Ovary (tissue), 9 donors: Measurements from ENCODE around the gene BANK1. TPM values are rescaled to one million over a fixed set of nuclear protein-coding genes. Genes with fewer than 3 reads are reported as not detected.

Experiments
- DNase-seq, 5 donors: peaks; one replicate each; pipeline ENCODE4 v3.0.0-alpha.2; 2019 to 2020
- H3K27ac ChIP-seq, 2 donors: fragments of 200-600 bp; one replicate each; pipeline versions ENCODE4 v1.5.1 to v1.8.0; 2019 to 2022
- H3K27me3 ChIP-seq: fragments of 200-600 bp; one replicate; pipeline ENCODE4 v1.8.0; 2022
- H3K36me3 ChIP-seq: fragments of 200-600 bp; sonication (generic); one replicate; pipeline ENCODE4 v1.5.1; 2019
- H3K4me1 ChIP-seq: one replicate; pipeline ENCODE4 v1.8.1; 2013; ENCODE audit warnings: mild to moderate bottlenecking, moderate library complexity; ENCODE audit not compliant: insufficient read depth
- H3K4me3 ChIP-seq: fragments of 200-600 bp; sonication (generic); one replicate; pipeline ENCODE4 v1.5.1; 2017
- H3K9me3 ChIP-seq, 2 donors: fragments of 200-600 bp in 1 of 2; sonication (generic) in 1 of 2; one replicate each; pipeline versions ENCODE4 v1.5.1 to v1.8.1; 2013 to 2019; ENCODE audit warnings: mild to moderate bottlenecking in 1 of 2, moderate library complexity in 1 of 2
- EP300 ChIP-seq: sonication (generic); formaldehyde crosslinking; IDR thresholded peaks from one replicate; pipeline ENCODE4 v1.6.1; 2017; ENCODE audit warnings: antibody characterized with exemption
- POLR2A ChIP-seq: fragments of 450-650 bp; IDR thresholded peaks from one replicate; pipeline ENCODE4 v1.6.1; 2017; ENCODE audit warnings: antibody characterized with exemption, mild to moderate bottlenecking, moderate library complexity
- WGBS, 3 donors: extraction: QIAGEN DNeasy Blood & Tissue Kit in 1 of 3; methylation state at CpG; one replicate each; pipeline versions ENCODE4 v1.1.5 to v1.1.7; 2013 to 2017; 5-methylcytosine and 5-hydroxymethylcytosine counted together
- intact Hi-C, 4 donors: fragments of 100-400 bp; cut with DNase I; formaldehyde crosslinking; loops; one replicate each; pipeline versions ENCODE4 v1.11.0 to v1.15.1; 2022 to 2023
- polyA plus RNA-seq, 2 donors: library from polyadenylated mRNA; stranded (reverse); fragments of 200-250 nt in 1 of 2; fragments of 350-450 nt in 1 of 2; fragmentation: Illumina TruSeq in 1 of 2; extraction: RNeasy Lipid Tissue Mini Kit (QIAGEN cat#74804) in 1 of 2; gene quantifications; one replicate each; pipeline ENCODE4 v1.2.3, GENCODE V29; 2013 to 2014
- total RNA-seq, 7 donors: library from RNA; depleted of rRNA in 2 of 7; stranded (reverse); fragments of >200 nt in 2 of 7; fragmentation: NEBNext Ultra II Directional in 3 of 7; extraction: Animal tissue kit (Norgen Biotek cat#: 25700) in 3 of 7; gene quantifications; one replicate each; pipeline versions ENCODE4 v1.1.0 to v1.2.4, GENCODE V29; 2016 to 2023
- TF ChIP-seq, protein P1 (sequence below), 3 donors: fragments of 450-650 bp in 2 of 3; fragments of 200-600 bp in 1 of 3; IDR thresholded peaks; one replicate each; pipeline versions ENCODE4 v1.5.1 to v1.8.0; 2016 to 2022; ENCODE audit warnings: antibody characterized with exemption in 3 of 3, mild to moderate bottlenecking in 1 of 3
- donor health status: DM: no; HTN: no; CAD: no; lungs with moderate emphysema.
- donor health status: DM: no; HTN: no; CAD: no.
- donor health status: Bipolar disorder and iron deficiency.
- donor health status: DM: yes; HTN: yes; CAD: no.
- donor health status: DM: no; HTN: no; CAD: no.
- donor health status: DM: yes; HTN: yes; CAD: no.

Gene BANK1
- total and polyA plus RNA-seq, 9 donors, result 0.10 to 3.7 (median 0.36) TPM

GRCh38 chr4:101944649-101945048 is 154.1 kb downstream of the BANK1 start:
- TF ChIP-seq, protein P1, sequence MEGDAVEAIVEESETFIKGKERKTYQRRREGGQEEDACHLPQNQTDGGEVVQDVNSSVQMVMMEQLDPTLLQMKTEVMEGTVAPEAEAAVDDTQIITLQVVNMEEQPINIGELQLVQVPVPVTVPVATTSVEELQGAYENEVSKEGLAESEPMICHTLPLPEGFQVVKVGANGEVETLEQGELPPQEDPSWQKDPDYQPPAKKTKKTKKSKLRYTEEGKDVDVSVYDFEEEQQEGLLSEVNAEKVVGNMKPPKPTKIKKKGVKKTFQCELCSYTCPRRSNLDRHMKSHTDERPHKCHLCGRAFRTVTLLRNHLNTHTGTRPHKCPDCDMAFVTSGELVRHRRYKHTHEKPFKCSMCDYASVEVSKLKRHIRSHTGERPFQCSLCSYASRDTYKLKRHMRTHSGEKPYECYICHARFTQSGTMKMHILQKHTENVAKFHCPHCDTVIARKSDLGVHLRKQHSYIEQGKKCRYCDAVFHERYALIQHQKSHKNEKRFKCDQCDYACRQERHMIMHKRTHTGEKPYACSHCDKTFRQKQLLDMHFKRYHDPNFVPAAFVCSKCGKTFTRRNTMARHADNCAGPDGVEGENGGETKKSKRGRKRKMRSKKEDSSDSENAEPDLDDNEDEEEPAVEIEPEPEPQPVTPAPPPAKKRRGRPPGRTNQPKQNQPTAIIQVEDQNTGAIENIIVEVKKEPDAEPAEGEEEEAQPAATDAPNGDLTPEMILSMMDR (IDR thresholded peaks at IDR 0.05), result no peak
- no peak for TF ChIP-seq EP300
- TF ChIP-seq POLR2A, result no peak
- 19 to 45% (median 27%) methylated on average over 1 of the region's 1 CpG for WGBS, 3 donors

DNA sequence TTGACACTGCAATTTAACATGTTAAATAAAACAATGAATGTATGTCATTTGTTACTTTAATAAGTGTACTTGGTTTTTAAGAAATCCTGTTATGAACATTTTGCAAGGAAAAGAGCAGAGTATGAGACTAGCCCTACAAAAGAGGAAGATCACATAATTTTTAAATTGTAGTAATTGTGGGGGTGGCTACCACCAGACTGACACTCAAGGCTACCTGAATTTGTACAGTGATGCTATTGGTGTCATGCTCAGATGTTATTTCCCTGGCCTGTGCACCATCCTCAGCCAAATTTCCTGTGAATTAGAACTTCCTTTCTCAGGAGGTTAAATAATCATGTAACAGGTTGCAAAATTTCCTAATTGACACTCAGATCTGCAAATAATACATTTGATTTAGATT is 157.5 kb downstream of the BANK1 start:
- Histone ChIP-seq H3K9me3 (no peaks in the 10 kb centered on the region), H3K4me1 (no peaks in the 10 kb centered on the region), H3K27me3 (no peaks in the 10 kb centered on the region), H3K36me3 (no peaks in the 10 kb centered on the region), H3K27ac (no peak overlapping the region), H3K4me3 (no peak overlapping the region)
- DNase-seq, result no peak
- no peak for TF ChIP-seq POLR2A
- intact Hi-C loops, result no loop called here

More at GRCh38 chr4:101944649-101945048, 154.1 kb downstream of the BANK1 start:
- Histone ChIP-seq H3K27ac (no peak overlapping the region), H3K4me3 (no peak overlapping the region), H3K27me3 (no peaks in the 10 kb centered on the region), H3K36me3 (no peaks in the 10 kb centered on the region), H3K4me1 (no peaks in the 10 kb centered on the region), H3K9me3 (no peaks in the 10 kb centered on the region)
- DNase-seq, result no peak
- intact Hi-C loops, result no loop called here

DNA sequence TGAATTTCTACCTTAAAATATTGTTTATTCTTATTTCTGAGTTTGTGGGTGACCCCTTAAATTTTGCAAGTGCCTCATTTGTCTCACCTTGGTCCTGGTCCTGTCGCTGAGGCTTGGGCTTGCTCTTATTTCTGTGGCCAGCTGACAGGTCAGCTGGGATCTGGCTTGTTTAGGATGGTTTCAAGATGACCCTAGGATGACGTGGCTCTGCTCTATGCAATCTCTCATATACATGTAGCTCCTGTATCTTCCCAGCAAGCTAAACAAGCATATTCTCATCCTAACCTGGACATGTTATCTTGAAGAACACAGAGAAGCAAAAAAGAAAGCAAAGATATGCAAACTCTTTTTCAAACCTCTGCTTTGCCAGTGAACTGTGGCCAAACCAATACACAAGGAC is 158.4 kb downstream of the BANK1 start:
- Histone ChIP-seq H3K36me3 (no peaks in the 10 kb centered on the region), H3K27ac (no peak overlapping the region), H3K27me3 (no peaks in the 10 kb centered on the region), H3K4me3 (no peak overlapping the region), H3K9me3 (no peaks in the 10 kb centered on the region), H3K4me1 (no peaks in the 10 kb centered on the region)
- intact Hi-C loops, result no loop called here
- DNase-seq, result no peak
- WGBS, 3 donors, result 88 to 95% (median 88%) methylated on average over 2 of the region's 2 CpGs
- no peak for TF ChIP-seq POLR2A
- TF ChIP-seq, protein P1 (IDR thresholded peaks at IDR 0.05), result no peak
- no peak for TF ChIP-seq EP300

DNA sequence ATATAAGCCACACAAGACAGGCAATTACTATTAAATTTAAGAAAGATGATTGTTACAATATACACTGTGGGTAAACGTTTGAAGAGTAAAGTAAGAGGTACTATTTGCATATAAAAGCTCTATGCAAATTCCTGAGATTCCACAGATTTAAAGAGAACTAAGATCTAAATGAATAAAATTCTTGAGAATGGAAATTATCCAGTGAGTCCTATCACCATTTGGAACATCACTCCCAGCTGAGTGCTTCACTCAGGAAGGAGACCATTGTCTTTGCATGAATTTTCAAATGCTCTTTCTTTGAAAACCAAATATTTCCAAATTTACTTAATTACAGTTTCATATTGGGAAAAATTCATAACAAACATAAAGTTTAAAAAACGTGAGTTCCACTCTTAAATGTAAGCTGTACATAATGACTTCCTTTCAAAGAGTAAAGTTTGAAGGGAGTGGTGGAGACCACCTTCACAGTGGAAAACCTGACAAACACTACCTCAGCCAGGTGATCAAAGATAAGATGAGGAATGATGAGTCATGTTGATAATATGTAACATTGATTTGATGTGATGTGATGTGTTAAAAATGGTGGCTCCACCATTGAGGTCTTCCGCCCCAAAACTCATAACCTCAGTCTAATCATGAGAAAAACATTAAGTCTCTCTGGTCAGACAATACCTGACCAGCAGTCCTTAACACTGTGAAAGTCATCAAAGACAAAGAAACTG is 159.9 kb downstream of the BANK1 start:
- Histone ChIP-seq H3K9me3 (no peaks in the 10 kb centered on the region), H3K27me3 (no peaks in the 10 kb centered on the region), H3K27ac (no peak overlapping the region), H3K36me3 (no peaks in the 10 kb centered on the region), H3K4me3 (no peak overlapping the region), H3K4me1 (no peaks in the 10 kb centered on the region)
- no peak for DNase-seq
- WGBS, 3 donors, result 62 to 73% (median 72%) methylated on average over 3 of the region's 3 CpGs
- TF ChIP-seq EP300 (no peak), POLR2A (no peak)
- intact Hi-C loops, result no loop called here

DNA sequence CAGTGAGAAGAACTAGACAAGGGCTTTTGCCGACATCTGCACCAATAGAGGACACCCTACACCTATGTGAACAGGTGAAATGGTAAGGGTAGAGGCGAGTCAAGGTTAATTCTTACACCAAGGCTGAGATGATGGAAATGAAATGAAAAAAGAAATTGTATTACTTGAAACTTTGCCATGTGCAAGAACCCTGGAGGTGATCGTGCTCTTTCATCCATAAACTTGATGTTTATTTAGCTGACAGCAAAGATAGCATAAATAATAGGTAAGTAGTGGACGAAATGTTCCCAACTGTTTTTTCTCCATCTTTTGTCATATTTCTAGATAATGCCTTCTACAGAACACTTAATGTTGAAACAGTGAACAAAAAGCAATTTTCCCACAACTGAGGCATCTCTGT is 162.5 kb downstream of the BANK1 start:
- Histone ChIP-seq H3K36me3 (no peaks in the 10 kb centered on the region), H3K4me3 (no peak overlapping the region), H3K9me3 (no peaks in the 10 kb centered on the region), H3K27ac (no peak overlapping the region), H3K27me3 (no peaks in the 10 kb centered on the region), H3K4me1 (no peaks in the 10 kb centered on the region)
- 67 to 90% (median 87%) methylated on average over 4 of the region's 4 CpGs for WGBS, 3 donors
- TF ChIP-seq EP300 (no peak), POLR2A (no peak)
- TF ChIP-seq, protein P1 (IDR thresholded peaks at IDR 0.05), result no peak
- intact Hi-C loops, result no loop called here
- DNase-seq, result no peak
